SW 1271 (cell line): ENCODE measurements around the gene CHRNA5.

ENCODE experiments used
- DNase-seq, 2 experiments: peaks; one replicate each; lab custom pipeline; 2025; lab: John Stamatoyannopoulos, UW

Gene CHRNA5

GRCh38 chr15:78620021-78620526 lies 54.8 kb downstream of the CHRNA5 start:
- DNase-seq = no peak

GRCh38 chr15:78620527-78621421 lies 55.5 kb downstream of the CHRNA5 start, which contains the start of gene CHRNA3:
Gene CHRNA3, minus strand, starts transcription at chr15:78620996. Its CDS starts 202 bp downstream, at chr15:78620794.
- DNase-seq = no peak

GRCh38 chr15:78621810-78622402 lies 56.6 kb downstream of the CHRNA5 start:
- DNase-seq = no peak

GRCh38 chr15:78623786-78624497 lies 58.6 kb downstream of the CHRNA5 start:
- DNase-seq = no peak

GRCh38 chr15:78624651-78625590 lies 59.6 kb downstream of the CHRNA5 start:
- no peak for DNase-seq

GRCh38 chr15:78625606-78626280 lies 60.4 kb downstream of the CHRNA5 start:
- DNase-seq = no peak

GRCh38 chr15:78626381-78626995 lies 61.2 kb downstream of the CHRNA5 start:
- no peak for DNase-seq

- no peak for DNase-seq
These were observed 62.0 kb downstream of the CHRNA5 start for GRCh38 chr15:78627348-78627747.

- no peak for DNase-seq
These were observed 62.9 kb downstream of the CHRNA5 start for GRCh38 chr15:78628227-78628626.

GRCh38 chr15:78629031-78629715 lies 63.9 kb downstream of the CHRNA5 start:
- DNase-seq = no peak

GRCh38 chr15:78629716-78630065 lies 64.4 kb downstream of the CHRNA5 start:
- no peak for DNase-seq

GRCh38 chr15:78630886-78631633 lies 65.7 kb downstream of the CHRNA5 start:
- DNase-seq = no peak

GRCh38 chr15:78633348-78633747 lies 68.0 kb downstream of the CHRNA5 start:
- DNase-seq = no peak

GRCh38 chr15:78634210-78635145 lies 69.2 kb downstream of the CHRNA5 start:
- DNase-seq = no peak

- DNase-seq = no peak
These were observed 70.0 kb downstream of the CHRNA5 start for GRCh38 chr15:78635346-78635745.

- no peak for DNase-seq
These were observed 71.1 kb downstream of the CHRNA5 start for GRCh38 chr15:78636378-78636859.

GRCh38 chr15:78637776-78638435 lies 72.6 kb downstream of the CHRNA5 start:
- no peak for DNase-seq
